Ishikawa (cell line): ENCODE data around the gene MELTF.

Experiments
- CEBPB ChIP-seq: IDR thresholded peaks from 2 replicates; pipeline ENCODE4 v1.6.1; 2012
- CREB1 ChIP-seq: IDR thresholded peaks from 2 replicates; pipeline ENCODE4 v1.6.1; 2012; ENCODE audit warnings: low read depth
- EGR1 ChIP-seq: IDR thresholded peaks from 2 replicates; pipeline ENCODE4 v1.6.1; 2012
- EP300 ChIP-seq: IDR thresholded peaks from 2 replicates; pipeline ENCODE4 v1.6.1; 2012; ENCODE audit warnings: borderline replicate concordance
- FOXM1 ChIP-seq: IDR thresholded peaks from 2 replicates; pipeline ENCODE4 v1.6.1; 2012; ENCODE audit warnings: low read depth, borderline replicate concordance
- NFIC ChIP-seq: IDR thresholded peaks from 2 replicates; pipeline ENCODE4 v1.6.1; 2012
- RAD21 ChIP-seq: IDR thresholded peaks from 2 replicates; pipeline ENCODE4 v1.6.1; 2012; ENCODE audit warnings: low read depth
- REST ChIP-seq: IDR thresholded peaks from 2 replicates; pipeline ENCODE4 v1.6.1; 2012; ENCODE audit warnings: low read depth, mild to moderate bottlenecking
- TAF1 ChIP-seq: IDR thresholded peaks from 2 replicates; pipeline ENCODE4 v1.6.1; 2012; ENCODE audit warnings: low read depth, mild to moderate bottlenecking
- TCF12 ChIP-seq: IDR thresholded peaks from 2 replicates; pipeline ENCODE4 v1.6.1; 2012; ENCODE audit warnings: low read depth
- TEAD4 ChIP-seq: IDR thresholded peaks from 2 replicates; pipeline ENCODE4 v1.6.1; 2012
- YY1 ChIP-seq: IDR thresholded peaks from 2 replicates; pipeline ENCODE4 v1.6.1; 2012; ENCODE audit warnings: low read depth
- ZBTB7A ChIP-seq: IDR thresholded peaks from 2 replicates; pipeline ENCODE4 v1.6.1; 2012; ENCODE audit warnings: low read depth
- TF ChIP-seq, protein P1 (sequence below): IDR thresholded peaks from 2 replicates; pipeline ENCODE4 v1.6.1; 2012
- TF ChIP-seq, protein P2 (sequence below): IDR thresholded peaks from 2 replicates; pipeline ENCODE4 v1.6.1; 2012

Gene MELTF

GRCh38 chr3:197031315-197032285, 2.0 kb upstream of the MELTF start:
- TF ChIP-seq, protein P1, sequence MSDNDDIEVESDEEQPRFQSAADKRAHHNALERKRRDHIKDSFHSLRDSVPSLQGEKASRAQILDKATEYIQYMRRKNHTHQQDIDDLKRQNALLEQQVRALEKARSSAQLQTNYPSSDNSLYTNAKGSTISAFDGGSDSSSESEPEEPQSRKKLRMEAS = peak; percentile 86
- TF ChIP-seq, protein P2, sequence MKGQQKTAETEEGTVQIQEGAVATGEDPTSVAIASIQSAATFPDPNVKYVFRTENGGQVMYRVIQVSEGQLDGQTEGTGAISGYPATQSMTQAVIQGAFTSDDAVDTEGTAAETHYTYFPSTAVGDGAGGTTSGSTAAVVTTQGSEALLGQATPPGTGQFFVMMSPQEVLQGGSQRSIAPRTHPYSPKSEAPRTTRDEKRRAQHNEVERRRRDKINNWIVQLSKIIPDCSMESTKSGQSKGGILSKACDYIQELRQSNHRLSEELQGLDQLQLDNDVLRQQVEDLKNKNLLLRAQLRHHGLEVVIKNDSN = peak; percentile 78
- TF ChIP-seq TCF12 (peak; percentile 38; the same call in 1 of the 2 replicates), TAF1 (no peak), REST (no peak), EP300 (peak; percentile 47; the same call in 1 of the 2 replicates), FOXM1 (no peak), RAD21 (no peak), CEBPB (peak; percentile 50; the same call in 1 of the 2 replicates), EGR1 (no peak), NFIC (peak; percentile 84)

DNA sequence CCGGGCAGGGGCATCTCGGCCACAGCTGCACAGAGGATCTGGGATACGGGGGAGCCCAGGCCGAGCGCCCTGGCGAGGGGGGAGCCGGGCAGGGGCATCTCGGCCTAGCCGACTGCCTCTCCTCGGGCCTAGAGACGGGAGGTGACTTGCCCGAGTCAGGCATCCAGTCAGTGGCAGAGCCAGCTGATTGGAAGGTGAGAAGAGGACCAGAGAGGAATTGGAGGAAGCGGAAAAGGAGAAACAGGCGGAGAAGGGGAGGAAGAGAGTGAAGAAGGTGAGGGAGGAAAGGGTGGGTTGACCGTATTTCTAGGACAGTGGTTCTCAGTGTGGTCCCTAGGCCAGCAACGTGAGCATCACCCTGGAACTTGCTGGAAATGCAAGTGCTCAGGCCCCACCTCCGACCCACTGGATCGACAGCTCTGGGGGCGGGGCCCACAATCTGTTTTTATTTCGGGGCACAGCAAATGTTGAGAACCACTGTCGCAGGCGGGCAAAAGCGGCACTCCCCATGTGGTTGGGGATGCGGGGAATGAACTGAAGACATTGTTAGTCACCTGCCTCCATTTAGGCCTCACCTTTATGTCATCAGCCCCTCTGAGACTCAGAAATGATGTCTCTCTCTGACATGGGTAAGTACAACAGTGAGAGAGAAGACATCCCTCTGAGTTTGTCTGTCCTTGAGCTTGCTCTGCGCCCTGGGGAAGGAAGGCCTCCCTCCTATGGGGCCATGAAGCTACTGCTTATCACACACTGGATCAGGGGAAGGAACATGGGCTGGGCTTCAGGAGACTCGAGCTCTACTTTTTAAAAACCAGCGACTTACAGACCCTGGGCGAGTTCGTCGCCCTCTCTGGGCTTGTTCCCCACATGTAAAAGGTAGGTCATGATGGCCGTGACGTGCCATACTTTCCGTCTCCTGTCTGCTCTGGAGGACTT, 1.0 kb upstream of the MELTF start:
- TF ChIP-seq CREB1 (no peak), ZBTB7A (no peak), TEAD4 (no peak), REST (no peak), RAD21 (no peak), TAF1 (no peak), CEBPB (no peak), NFIC (no peak), EGR1 (no peak), FOXM1 (no peak), YY1 (no peak), EP300 (no peak), TCF12 (no peak)
- TF ChIP-seq, protein P1 = no peak
- TF ChIP-seq, protein P2 = no peak

DNA sequence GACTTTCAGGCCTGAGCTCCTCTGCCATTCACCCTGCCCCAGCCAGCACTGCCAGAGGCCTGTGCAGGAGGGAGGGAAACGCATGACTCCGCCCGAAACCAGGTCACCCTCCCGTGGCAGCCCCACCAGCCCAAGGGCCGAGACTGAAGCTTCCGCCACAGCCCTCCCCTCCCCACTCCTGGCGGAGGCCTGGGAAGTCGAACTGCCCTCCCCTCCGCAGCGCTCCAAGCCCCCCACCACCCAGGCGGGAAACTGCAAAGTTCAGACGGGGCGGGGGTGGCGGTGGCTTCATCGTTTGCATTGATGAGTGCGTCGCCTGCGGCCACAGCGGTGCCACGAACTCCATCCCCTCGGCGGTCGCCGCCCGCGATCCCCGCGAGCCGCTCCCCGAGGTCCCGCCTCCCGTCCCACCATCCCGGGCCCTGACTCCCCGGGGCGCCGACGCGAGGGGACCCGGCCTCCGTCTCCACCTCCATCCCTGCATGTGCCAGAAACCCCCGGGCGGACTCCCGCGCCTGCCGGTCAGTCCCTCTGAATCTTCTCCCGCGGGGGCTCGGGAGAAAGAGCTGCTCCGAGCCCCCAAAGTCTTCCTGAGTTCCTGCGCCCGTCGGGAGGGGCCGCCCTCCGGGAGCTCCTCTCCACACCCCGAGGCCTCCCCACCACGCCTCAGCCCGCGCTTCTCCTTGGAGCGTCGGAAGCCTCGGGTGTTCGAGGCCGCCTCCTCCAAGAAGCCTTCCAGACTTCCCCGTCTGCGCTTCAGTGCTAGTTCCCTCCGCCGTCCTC, 698 bp downstream of the MELTF start:
- TF ChIP-seq EGR1 = 0 out of 2 replicates have a peak, but pooled peaks have one; percentile 4
- no peak for TF ChIP-seq REST
- no peak; the same call in 1 of the 2 replicates for TF ChIP-seq TCF12
- TF ChIP-seq EP300 = no peak
- TF ChIP-seq ZBTB7A = peak; percentile 22; the same call in 1 of the 2 replicates
- TF ChIP-seq, protein P1 = peak; percentile 77
